SK-N-SH (cell line): ENCODE measurements around the gene MAP2. TPM values are rescaled to one million over a fixed set of nuclear protein-coding genes. Genes with fewer than 3 reads are reported as not detected.

Experiments used
- CTCF ChIA-PET: fragments of 300-600, 350-600 bp; formaldehyde crosslinking; extraction: SDS; loops from one replicate; lab custom pipeline; 2021; lab: Yijun Ruan, JAX
- POLR2A ChIA-PET: fragments of 350-600 bp; sonication (Branson Sonifier 250); formaldehyde crosslinking; extraction: SDS; loops from one replicate; lab custom pipeline; 2020; ENCODE audit warnings: antibody characterized with exemption, inconsistent platforms; lab: Yijun Ruan, JAX
- DNase-seq: peaks from one replicate; pipeline ENCODE4 v3.0.0; 2012
- H2AFZ ChIP-seq: fragments of 200-600 bp; sonication (generic); 2 replicates; pipeline ENCODE4 v1.8.1; 2016; ENCODE audit warnings: antibody characterized with exemption, mild to moderate bottlenecking, low read depth
- H3F3A ChIP-seq: fragments of 200-600 bp; sonication (generic); replicated peaks from 2 replicates; pipeline ENCODE3; 2016; ENCODE audit warnings: antibody characterized with exemption, mild to moderate bottlenecking; ENCODE audit not compliant: insufficient read depth
- H3K27ac ChIP-seq, 2 experiments: fragments of 200-500 bp in 1 of 2; fragments of 200-600 bp in 1 of 2; sonication (Bioruptor generic) in 1 of 2; sonication (generic), shearing (Covaris generic) in 1 of 2; 2 replicates each; pipeline versions ENCODE4 v1.5.1 to v1.6.1; 2014 to 2016; ENCODE audit warnings: low read depth in 2 of 2, inconsistent platforms in 1 of 2, low read length in 1 of 2, mild to moderate bottlenecking in 1 of 2, mixed read lengths in 1 of 2
- H3K27me3 ChIP-seq: fragments of 200-600 bp; sonication (generic), shearing (Covaris generic); 2 replicates; pipeline ENCODE4 v1.6.1; 2016; ENCODE audit warnings: mixed run types; ENCODE audit not compliant: insufficient read depth
- H3K36me3 ChIP-seq, 2 experiments: fragments of 200-500 bp in 1 of 2; fragments of 200-600 bp in 1 of 2; sonication (Bioruptor generic) in 1 of 2; sonication (generic) in 1 of 2; replicated peaks in 1 of 2; 2 replicates each; pipeline versions ENCODE3 to v1.5.1; 2014 to 2016; ENCODE audit warnings: low read length in 1 of 2, mild to moderate bottlenecking in 1 of 2; ENCODE audit not compliant: insufficient read depth in 2 of 2, control insufficient read depth in 1 of 2
- H3K4me1 ChIP-seq, 2 experiments: fragments of 200-500 bp in 1 of 2; fragments of 200-600 bp in 1 of 2; sonication (Bioruptor generic) in 1 of 2; sonication (generic), shearing (Covaris generic) in 1 of 2; 2 replicates each; pipeline versions ENCODE4 v1.5.1 to v1.6.1; 2014 to 2016; ENCODE audit warnings: low read depth in 1 of 2, low read length in 1 of 2, mixed run types in 1 of 2; ENCODE audit not compliant: insufficient read depth in 2 of 2, control insufficient read depth in 1 of 2
- H3K4me2 ChIP-seq: fragments of 200-600 bp; sonication (generic), shearing (Covaris generic); 2 replicates; pipeline ENCODE4 v1.6.1; 2017; ENCODE audit warnings: mixed run types
- H3K4me3 ChIP-seq, 2 experiments: fragments of 200-500 bp in 1 of 2; fragments of 200-600 bp in 1 of 2; sonication (Bioruptor generic) in 1 of 2; sonication (generic), shearing (Covaris generic) in 1 of 2; 2 replicates each; pipeline versions ENCODE4 v1.5.1 to v1.8.1; 2014 to 2016; ENCODE audit warnings: low read depth in 2 of 2, inconsistent platforms in 1 of 2, low read length in 1 of 2, mild to moderate bottlenecking in 1 of 2, mixed read lengths in 1 of 2, moderate library complexity in 1 of 2
- H3K79me2 ChIP-seq: fragments of 200-600 bp; sonication (generic); 2 replicates; pipeline ENCODE4 v1.8.1; 2017; ENCODE audit warnings: mild to moderate bottlenecking; ENCODE audit not compliant: insufficient read depth
- H3K9ac ChIP-seq: fragments of 200-600 bp; sonication (generic); 2 replicates; pipeline ENCODE4 v1.6.1; 2017; ENCODE audit warnings: mixed run types
- H3K9me2 ChIP-seq: fragments of 200-600 bp; sonication (generic); 2 replicates; pipeline ENCODE4 v1.6.1; 2017; ENCODE audit warnings: mixed run types
- H3K9me3 ChIP-seq: fragments of 200-600 bp; sonication (generic); 2 replicates; pipeline ENCODE4 v1.6.1; 2017; ENCODE audit warnings: mixed run types, mild to moderate bottlenecking, moderate library complexity
- H4K20me1 ChIP-seq: fragments of 200-600 bp; sonication (generic); 2 replicates; pipeline ENCODE4 v1.6.1; 2017; ENCODE audit warnings: mild to moderate bottlenecking, mixed run types; ENCODE audit not compliant: insufficient read depth
- EP300 ChIP-seq, 2 experiments: IDR thresholded peaks; 2 replicates each; pipeline versions ENCODE4 v1.4.0 to v1.6.1; 2012; ENCODE audit warnings: borderline replicate concordance in 1 of 2, low read depth in 1 of 2, low read length in 1 of 2
- GABPA ChIP-seq: IDR thresholded peaks from 2 replicates; pipeline ENCODE4 v1.4.0; 2012; ENCODE audit warnings: low read depth, mild to moderate bottlenecking
- JUND ChIP-seq: IDR thresholded peaks from 2 replicates; pipeline ENCODE4 v1.4.0; 2012
- MEF2A ChIP-seq: IDR thresholded peaks from 2 replicates; pipeline ENCODE4 v1.4.0; 2012; ENCODE audit warnings: low read depth, borderline replicate concordance
- PBX3 ChIP-seq: IDR thresholded peaks from 2 replicates; pipeline ENCODE4; 2012
- REST ChIP-seq: IDR thresholded peaks from 2 replicates; pipeline ENCODE4 v1.6.1; 2012; ENCODE audit warnings: mild to moderate bottlenecking, low read depth, low read length, moderate library complexity
- RFX5 ChIP-seq: IDR thresholded peaks from 2 replicates; pipeline ENCODE4 v1.6.1; 2012; ENCODE audit warnings: mild to moderate bottlenecking, improper control_type of control experiment, low read length
- RXRA ChIP-seq: IDR thresholded peaks from 2 replicates; pipeline ENCODE4 v1.4.0; 2012; ENCODE audit warnings: low read depth, mild to moderate bottlenecking, borderline replicate concordance
- TCF12 ChIP-seq: IDR thresholded peaks from 2 replicates; pipeline ENCODE4 v1.4.0; 2012
- USF1 ChIP-seq: IDR thresholded peaks from 2 replicates; pipeline ENCODE4 v1.4.0; 2012; ENCODE audit warnings: low read depth, borderline replicate concordance
- USF2 ChIP-seq: fragments of 150-350 bp; IDR thresholded peaks from 2 replicates; pipeline ENCODE4 v1.6.1; 2017; ENCODE audit warnings: antibody characterized with exemption, low read length, low read depth, borderline replicate concordance
- YY1 ChIP-seq: IDR thresholded peaks from 2 replicates; pipeline ENCODE4 v1.4.0; 2012; ENCODE audit warnings: low read depth, mild to moderate bottlenecking
- ZBTB33 ChIP-seq: IDR thresholded peaks from 2 replicates; pipeline ENCODE4 v1.4.0; 2012; ENCODE audit warnings: low read depth, borderline replicate concordance
- whole genome bisulfite sequencing: methylation state at CpG from one replicate; pipeline ENCODE4 v1.1.6; 2017; ENCODE audit warnings: low lambda C conversion rate; 5-methylcytosine and 5-hydroxymethylcytosine counted together
- polyA plus RNA-seq, 3 experiments: library from polyadenylated mRNA; depleted of rRNA; stranded (reverse); fragments of >200 nt; gene quantifications; 2 replicates each; pipeline ENCODE4 v1.2.3, GENCODE V29; 2012

MAP2 gene
- polyA plus RNA-seq, 1 of the 3 experiments (the other 2 are of a cell fraction), result 7.8 TPM

- CTCF ChIA-PET, result no interaction called here
- TF ChIP-seq JUND, result no peak
- no peak for TF ChIP-seq MEF2A
- TF ChIP-seq, all 33 proteins: peak for 0
These were observed 185.7 kb downstream of the MAP2 start for GRCh38 chr2:209609531-209609930.

GRCh38 chr2:209610631-209611030 is 186.8 kb downstream of the MAP2 start:
- Histone ChIP-seq H3F3A (no peaks in the 10 kb centered on the region), H3K4me3 (no peak overlapping the region), H4K20me1 (no peaks in the 10 kb centered on the region), H3K9ac (no peak overlapping the region), H3K27me3 (no peaks in the 10 kb centered on the region), H3K9me2 (no peaks in the 10 kb centered on the region), H2AFZ (no peak overlapping the region), H3K36me3 (no peaks in the 10 kb centered on the region), H3K4me2 (no peak overlapping the region), H3K27ac (no peak overlapping the region)
- DNase-seq, result no peak
- 90% methylated on average over 1 of the region's 1 CpG for WGBS
- ChIA-PET CTCF (interaction anchor here (0.8 kb wide), 1 partner anchor 32 kb away, joined by 3 read pairs; no protein-coding TSS in a partner anchor), POLR2A (no interaction called here)
- TF ChIP-seq JUND, result no peak
- no peak for TF ChIP-seq EP300 (IDR thresholded peaks at IDR 0.05; ENCODE audit: borderline replicate concordance in 1 of 2, low read depth in 1 of 2, low read length in 1 of 2)
- no peak for TF ChIP-seq GABPA
- TF ChIP-seq ZBTB33, result no peak
- no peak for TF ChIP-seq PBX3
- TF ChIP-seq TCF12, result no peak
- no peak for TF ChIP-seq RFX5
- no peak for TF ChIP-seq RXRA
- no peak for TF ChIP-seq REST
- TF ChIP-seq USF2, result no peak
- no peak for TF ChIP-seq USF1
- no peak for TF ChIP-seq YY1
- TF ChIP-seq, all 33 proteins: peak for 0
- no peaks in the 10 kb centered on the region for H3K79me2 ChIP-seq
- H3K9me3 ChIP-seq, result no peaks in the 10 kb centered on the region
- H3K4me1 ChIP-seq, result no peaks in the 10 kb centered on the region; a peak in 1 of 4 replicates

More at GRCh38 chr2:209609531-209609930, 185.7 kb downstream of the MAP2 start:
- no peak for DNase-seq
- H3K4me2 ChIP-seq, result no peak overlapping the region
- H3K27ac ChIP-seq, result no peak overlapping the region
- no peaks in the 10 kb centered on the region; a peak in 1 of 4 replicates for H3K4me1 ChIP-seq
- H3K79me2 ChIP-seq, result no peaks in the 10 kb centered on the region
- H3K9me3 ChIP-seq, result no peaks in the 10 kb centered on the region
- no peaks in the 10 kb centered on the region for H3F3A ChIP-seq
- POLR2A ChIA-PET, result no interaction called here
- H3K36me3 ChIP-seq, result no peaks in the 10 kb centered on the region
- no peaks in the 10 kb centered on the region for H3K9me2 ChIP-seq
- H4K20me1 ChIP-seq, result no peaks in the 10 kb centered on the region
- no peak overlapping the region for H3K9ac ChIP-seq
- no peak overlapping the region for H3K4me3 ChIP-seq
- no peak overlapping the region for H2AFZ ChIP-seq
- 75% methylated on average over 2 of the region's 2 CpGs for WGBS
- no peaks in the 10 kb centered on the region for H3K27me3 ChIP-seq
